Keratinocyte (primary cell): ENCODE data around the gene RETREG1. TPM values are rescaled to one million over a fixed set of nuclear protein-coding genes. Genes with fewer than 3 reads are reported as not detected.

Source experiments
- DNase-seq: peaks from one replicate; pipeline ENCODE4 v3.0.0-alpha.2; 2011; ENCODE audit warnings: low read depth, missing footprints, low spot score
- FAIRE-seq: peaks from 2 replicates; lab custom pipeline; 2011; peaks lifted over from hg19 to GRCh38; lab: Jason Lieb, UNC
- H2AFZ ChIP-seq: 2 replicates; pipeline ENCODE4 v1.6.0; 2012; ENCODE audit warnings: low read length, control low read depth, inconsistent platforms; ENCODE audit not compliant: control insufficient read depth
- H3K27ac ChIP-seq: 2 replicates; pipeline ENCODE4 v1.5.1; 2011; ENCODE audit warnings: low read length; ENCODE audit not compliant: control insufficient read depth, insufficient read depth
- H3K27me3 ChIP-seq: 3 replicates; pipeline ENCODE4 v1.6.0; 2011; ENCODE audit warnings: low read length; ENCODE audit not compliant: control insufficient read depth, insufficient read depth; ENCODE audit errors: extremely low read depth
- H3K36me3 ChIP-seq, 2 experiments: 2 replicates in 1 of 2; 3 replicates in 1 of 2; pipeline ENCODE4 v1.5.1; 2011; ENCODE audit warnings: low read length in 2 of 2, mild to moderate bottlenecking in 1 of 2; ENCODE audit not compliant: control insufficient read depth in 2 of 2, insufficient read depth in 2 of 2; ENCODE audit errors: extremely low read depth in 1 of 2
- H3K4me1 ChIP-seq: 3 replicates; pipeline ENCODE4 v1.5.1; 2011; ENCODE audit warnings: low read length; ENCODE audit not compliant: control insufficient read depth, insufficient read depth; ENCODE audit errors: extremely low read depth
- H3K4me2 ChIP-seq: 3 replicates; pipeline ENCODE4 v1.6.0; 2011; ENCODE audit warnings: low read depth, low read length; ENCODE audit not compliant: control insufficient read depth, insufficient read depth; ENCODE audit errors: extremely low read depth
- H3K4me3 ChIP-seq, 3 experiments: fragments of 200-600 bp in 1 of 3; sonication (generic) in 1 of 3; 2 replicates in 2 of 3; 3 replicates in 1 of 3; pipeline ENCODE4 v1.5.1; 2011 to 2016; ENCODE audit warnings: low read length in 3 of 3, mild to moderate bottlenecking in 3 of 3, control low read depth in 2 of 3, inconsistent platforms in 1 of 3, low read depth in 1 of 3, mixed read lengths in 1 of 3, mixed run types in 1 of 3, moderate library complexity in 1 of 3; ENCODE audit not compliant: control insufficient read depth in 2 of 3, insufficient read depth in 2 of 3; ENCODE audit errors: extremely low read depth in 1 of 3
- H3K79me2 ChIP-seq: 2 replicates; pipeline ENCODE4 v1.6.0; 2012; ENCODE audit warnings: low read length; ENCODE audit not compliant: control insufficient read depth, insufficient read depth
- H3K9ac ChIP-seq: 3 replicates; pipeline ENCODE4 v1.6.0; 2011; ENCODE audit warnings: low read length; ENCODE audit not compliant: control insufficient read depth, insufficient read depth; ENCODE audit errors: extremely low read depth
- H3K9me1 ChIP-seq: 3 replicates; pipeline ENCODE4 v1.6.0; 2011; ENCODE audit warnings: low read length; ENCODE audit not compliant: control insufficient read depth, insufficient read depth; ENCODE audit errors: extremely low read depth
- H3K9me3 ChIP-seq: 2 replicates; pipeline ENCODE4 v1.5.1; 2012; ENCODE audit warnings: low read depth, low read length; ENCODE audit not compliant: control insufficient read depth
- H4K20me1 ChIP-seq: 3 replicates; pipeline ENCODE4 v1.6.0; 2011; ENCODE audit warnings: low read length; ENCODE audit not compliant: control insufficient read depth, insufficient read depth; ENCODE audit errors: extremely low read depth
- CTCF ChIP-seq, 3 experiments: IDR thresholded peaks in 1 of 3; conservative IDR thresholded peaks in 1 of 3; optimal IDR thresholded peaks in 1 of 3; 2 replicates in 2 of 3; 3 replicates in 1 of 3; pipeline versions ENCODE3 to v1.5.1; 2011; ENCODE audit warnings: low read length in 3 of 3, mild to moderate bottlenecking in 3 of 3, moderate library complexity in 2 of 3, control low read depth in 1 of 3, inconsistent platforms in 1 of 3; ENCODE audit not compliant: insufficient read depth in 2 of 3; ENCODE audit errors: extremely low read depth in 1 of 3
- EZH2 ChIP-seq: IDR thresholded peaks from one replicate; pipeline ENCODE4 v1.6.1; 2012; ENCODE audit warnings: inconsistent platforms, mild to moderate bottlenecking, low read length, moderate library complexity
- dilution Hi-C: fragments of 300-500 bp; cut with MboI; formaldehyde crosslinking; loops from one replicate; pipeline ENCODE4 v1.7.0; 2020; ENCODE audit warnings: low sequenced_read_pairs; ENCODE audit not compliant: extremely low pct_ligation_motif_present
- polyA plus RNA-seq, 5 experiments: library from polyadenylated mRNA; depleted of rRNA in 3 of 5; stranded (reverse) in 3 of 5; stranded (forward) in 1 of 5; unstranded in 1 of 5; fragments of >200 nt; gene quantifications; 1 replicate in 1 of 5; 2 replicates in 3 of 5; 3 replicates in 1 of 5; pipeline versions ENCODE4 v1.2.1 to v1.2.3, GENCODE V29; 2011 to 2012; ENCODE audit warnings: missing spikeins in 2 of 5, low read depth in 1 of 5, low replicate concordance in 1 of 5

The RETREG1 gene
- polyA plus RNA-seq, 1 donor (not counting 4 experiments of a cell fraction or from before 2014, with no cell fraction given): 7.4 TPM

- DNase-seq: no peak
- no peak for FAIRE-seq
- H3K36me3 ChIP-seq: no peaks in the 10 kb centered on the region
- no peak overlapping the region for H3K4me2 ChIP-seq
- H4K20me1 ChIP-seq: no peaks in the 10 kb centered on the region
- no peak overlapping the region for H3K4me3 ChIP-seq
- no peaks in the 10 kb centered on the region for H3K9me3 ChIP-seq
- H2AFZ ChIP-seq: no peak overlapping the region
- TF ChIP-seq CTCF (optimal IDR thresholded peaks at IDR 0.05 in 1 of 3, IDR thresholded peaks at IDR 0.05 in 1 of 3, conservative IDR thresholded peaks at IDR 0.05 in 1 of 3; ENCODE audit: extremely low read depth in 1 of 3, insufficient read depth in 2 of 3, low read length in 3 of 3): no peak
- TF ChIP-seq EZH2: no peak
- dilution Hi-C loops: no loop called here
- H3K9ac ChIP-seq: no peak overlapping the region
- no peaks in the 10 kb centered on the region for H3K4me1 ChIP-seq
- H3K79me2 ChIP-seq: no peaks in the 10 kb centered on the region
- H3K27ac ChIP-seq: no peak overlapping the region
- no peaks in the 10 kb centered on the region for H3K27me3 ChIP-seq
- H3K9me1 ChIP-seq: no peaks in the 10 kb centered on the region
Observed at GRCh38 chr5:16518606-16519005, 98.2 kb downstream of the RETREG1 start.

- Histone ChIP-seq H3K9me3 (no peaks in the 10 kb centered on the region), H3K4me2 (no peak overlapping the region), H3K9ac (no peak overlapping the region), H2AFZ (no peak overlapping the region), H3K27ac (no peak overlapping the region), H3K4me3 (no peak overlapping the region), H3K4me1 (no peaks in the 10 kb centered on the region), H4K20me1 (no peaks in the 10 kb centered on the region), H3K36me3 (no peaks in the 10 kb centered on the region), H3K9me1 (no peaks in the 10 kb centered on the region), H3K27me3 (no peaks in the 10 kb centered on the region), H3K79me2 (no peaks in the 10 kb centered on the region)
- dilution Hi-C loops: no loop called here
- FAIRE-seq (no peak), DNase-seq (no peak)
- TF ChIP-seq EZH2 (no peak), CTCF (optimal IDR thresholded peaks at IDR 0.05 in 1 of 3, IDR thresholded peaks at IDR 0.05 in 1 of 3, conservative IDR thresholded peaks at IDR 0.05 in 1 of 3; ENCODE audit: extremely low read depth in 1 of 3, insufficient read depth in 2 of 3, low read length in 3 of 3) (no peak)
Observed at GRCh38 chr5:16515532-16515931, 101.3 kb downstream of the RETREG1 start.
